Calu3 (cell line): ENCODE results near the gene PAF1. TPM values are rescaled to one million over a fixed set of nuclear protein-coding genes. Genes with fewer than 3 reads are reported as not detected.
A peak's percentile ranks its signal among the peaks of the same experiment; 100 is the strongest.

Experiments used
- BruUV-seq: library from RNA; stranded (reverse); fragments of 400-500 nt; replicated peaks from 2 replicates; lab custom pipeline; 2021; lab: Mats Ljungman, UMichigan
- CTCF ChIA-PET: fragments of 300-600 bp; sonication (Branson Sonifier 250); formaldehyde crosslinking; loops from one replicate; lab custom pipeline; 2022; ENCODE audit warnings: antibody characterized with exemption; lab: Charles Lee
- DNase-seq: peaks from one replicate; pipeline ENCODE4 v3.0.0; 2022
- H3K27ac Mint-ChIP-seq: one replicate; pipeline ENCODE4 v1.8.0; 2022; ENCODE audit warnings: mixed read lengths; ENCODE audit not compliant: unreplicated experiment
- H3K27me3 Mint-ChIP-seq: one replicate; pipeline ENCODE4 v1.8.0; 2022; ENCODE audit warnings: mixed read lengths; ENCODE audit not compliant: unreplicated experiment
- H3K36me3 Mint-ChIP-seq: one replicate; pipeline ENCODE4 v1.8.0; 2022; ENCODE audit warnings: mild to moderate bottlenecking, moderate library complexity, mixed read lengths; ENCODE audit not compliant: insufficient read depth, unreplicated experiment
- H3K4me1 Mint-ChIP-seq: one replicate; pipeline ENCODE4 v1.8.0; 2022; ENCODE audit warnings: mild to moderate bottlenecking, low read depth, mixed read lengths; ENCODE audit not compliant: unreplicated experiment
- H3K4me3 Mint-ChIP-seq: one replicate; pipeline ENCODE4 v1.8.0; 2022; ENCODE audit warnings: mild to moderate bottlenecking, low read depth, moderate library complexity, mixed read lengths; ENCODE audit not compliant: unreplicated experiment
- H3K9me3 Mint-ChIP-seq: one replicate; pipeline ENCODE4 v1.8.0; 2022; ENCODE audit warnings: low read depth, mixed read lengths; ENCODE audit not compliant: unreplicated experiment
- CTCF ChIP-seq: fragments of 200-600 bp; IDR thresholded peaks from one replicate; pipeline ENCODE4 v1.8.0; 2022; ENCODE audit warnings: antibody characterized with exemption; ENCODE audit not compliant: unreplicated experiment
- intact Hi-C: fragments of 100-400 bp; cut with micrococcal nuclease; formaldehyde crosslinking; loops from one replicate; pipeline ENCODE4 v1.10.0; 2022; ENCODE audit not compliant: unreplicated experiment
- total RNA-seq: library from RNA; stranded (reverse); gene quantifications from 2 replicates; pipeline ENCODE4 v1.2.3, GENCODE V29; 2022

PAF1 gene
- total RNA-seq, 1 experiment from 2014 or later, result 64.3 TPM

- no peak for TF ChIP-seq CTCF
- H3K9me3 Mint-ChIP-seq, result no peaks in the 10 kb centered on the region
- BruUV-seq, result no TSS peak
- DNase-seq, result no peak
- intact Hi-C loops, result no loop called here
- CTCF ChIA-PET, result interaction anchor here (1.8 kb wide), 1 partner anchor 11 kb away, joined by 4 read pairs; no protein-coding TSS in a partner anchor
- H3K36me3 Mint-ChIP-seq, result peaks cover 49% of the 10 kb centered on the region
- peak overlapping the region; percentile 3 for H3K27ac Mint-ChIP-seq
- no peak overlapping the region for H3K4me3 Mint-ChIP-seq
- H3K4me1 Mint-ChIP-seq, result peaks cover 7% of the 10 kb centered on the region
- no peaks in the 10 kb centered on the region for H3K27me3 Mint-ChIP-seq
Observed at GRCh38 chr19:39425744-39426143, 34.8 kb upstream of the PAF1 start.

- Mint-ChIP-seq H3K27ac (no peak overlapping the region), H3K27me3 (no peaks in the 10 kb centered on the region), H3K9me3 (no peaks in the 10 kb centered on the region), H3K4me3 (no peak overlapping the region), H3K36me3 (peaks cover 51% of the 10 kb centered on the region), H3K4me1 (no peaks in the 10 kb centered on the region)
- no peak for TF ChIP-seq CTCF
- BruUV-seq, result no TSS peak
- intact Hi-C loops, result no loop called here
- CTCF ChIA-PET, result no interaction called here
- DNase-seq, result no peak
Observed at GRCh38 chr19:39424934-39425333, 34.0 kb upstream of the PAF1 start.

GRCh38 chr19:39423258-39424086, 32.6 kb upstream of the PAF1 start:
- TF ChIP-seq CTCF, result no peak
- no peaks in the 10 kb centered on the region for H3K9me3 Mint-ChIP-seq
- BruUV-seq, result no TSS peak
- H3K27ac Mint-ChIP-seq, result no peak overlapping the region
- intact Hi-C loops, result no loop called here
- H3K36me3 Mint-ChIP-seq, result peaks cover 51% of the 10 kb centered on the region
- H3K4me1 Mint-ChIP-seq, result no peaks in the 10 kb centered on the region
- H3K4me3 Mint-ChIP-seq, result no peak overlapping the region
- no peak for DNase-seq
- no peaks in the 10 kb centered on the region for H3K27me3 Mint-ChIP-seq
- CTCF ChIA-PET, result no interaction called here

GRCh38 chr19:39422020-39422419, 31.1 kb upstream of the PAF1 start:
- intact Hi-C loops, result no loop called here
- H3K4me1 Mint-ChIP-seq, result no peaks in the 10 kb centered on the region
- DNase-seq, result no peak
- H3K4me3 Mint-ChIP-seq, result no peak overlapping the region
- CTCF ChIA-PET, result no interaction called here
- peaks cover 54% of the 10 kb centered on the region for H3K36me3 Mint-ChIP-seq
- no peaks in the 10 kb centered on the region for H3K9me3 Mint-ChIP-seq
- H3K27ac Mint-ChIP-seq, result no peak overlapping the region
- BruUV-seq, result no TSS peak
- H3K27me3 Mint-ChIP-seq, result no peaks in the 10 kb centered on the region
- TF ChIP-seq CTCF, result no peak
